ENCODE measurements around the gene USP15.

- TF ChIP-seq POLR2A (IDR thresholded peaks at IDR 0.05) (no peak), CTCF (IDR thresholded peaks at IDR 0.05) (no peak), EP300 (IDR thresholded peaks at IDR 0.05) (no peak)
Measured at GRCh38 chr12:62382526-62382925, 122.3 kb downstream of the USP15 start.

All from tibial nerve (tissue), 4 donors.